ENCODE results near the gene TEX264.
A peak's percentile ranks its signal among the peaks of the same experiment; 100 is the strongest.

Gene TEX264

GRCh38 chr3:51692980-51693395, 21.9 kb downstream of the TEX264 start:
- DNase-seq: peak in 1 of 56 donors; percentile 14

- DNase-seq: peak in 33 of 56 donors; percentile 6 to 68 (median 39)
Observed at GRCh38 chr3:51696954-51697353, 25.9 kb downstream of the TEX264 start.

- DNase-seq: no peak
Observed at GRCh38 chr3:51698209-51698608, 27.2 kb downstream of the TEX264 start.

GRCh38 chr3:51700403-51700802, 29.4 kb downstream of the TEX264 start:
- no peak for DNase-seq

- no peak for DNase-seq
Observed at GRCh38 chr3:51702156-51702555, 31.1 kb downstream of the TEX264 start.

- DNase-seq: no peak
Observed at GRCh38 chr3:51703068-51703760, 32.2 kb downstream of the TEX264 start.

- DNase-seq: no peak
Observed at GRCh38 chr3:51703761-51704510, 32.9 kb downstream of the TEX264 start.

- peak in 3 of 56 donors; percentile 21 to 33 (median 24) for DNase-seq
Observed at GRCh38 chr3:51704511-51704950, 33.5 kb downstream of the TEX264 start.

GRCh38 chr3:51705276-51706020, 34.4 kb downstream of the TEX264 start:
- DNase-seq: no peak

GRCh38 chr3:51706021-51706485, 35.0 kb downstream of the TEX264 start:
- no peak for DNase-seq

- DNase-seq: peak in 32 of 56 donors; percentile 11 to 66 (median 38)
Observed at GRCh38 chr3:51706788-51707731, 36.0 kb downstream of the TEX264 start, which contains the start of gene GRM2. Gene GRM2, plus strand, starts transcription at chr3:51707068. Its CDS starts 1,916 bp downstream, at chr3:51708984.

- DNase-seq: no peak
Observed at GRCh38 chr3:51708216-51708845, 37.3 kb downstream of the TEX264 start.

- DNase-seq: no peak
Observed at GRCh38 chr3:51709004-51709420, 38.0 kb downstream of the TEX264 start.

- DNase-seq: no peak
Observed at GRCh38 chr3:51709675-51710074, 38.6 kb downstream of the TEX264 start.

GRCh38 chr3:51710631-51711351, 39.7 kb downstream of the TEX264 start:
- peak in 4 of 56 donors; percentile 13 to 28 (median 18) for DNase-seq

GRCh38 chr3:51711352-51712037, 40.4 kb downstream of the TEX264 start:
- no peak for DNase-seq

- no peak for DNase-seq
Observed at GRCh38 chr3:51712038-51712420, 41.0 kb downstream of the TEX264 start.

GRCh38 chr3:51712511-51712931, 41.5 kb downstream of the TEX264 start:
- no peak for DNase-seq

- DNase-seq: no peak
Observed at GRCh38 chr3:51712963-51713362, 41.9 kb downstream of the TEX264 start.
